ENCODE results near the gene CIB4.

Gene CIB4

GRCh38 chr2:26640781-26641564, at the start of gene CIB4:
CIB4 (minus strand) TSS chr2:26641366; CDS start chr2:26641314, 52 bp downstream.
- H3K27ac ChIP-seq, result no peak within 1 kb of the TSS
- no peak within 1 kb of the TSS for H3K4me3 ChIP-seq (ENCODE audit: low read depth, low read length)
- no peaks in the 10 kb centered on the region for H3K36me3 ChIP-seq
- no peak for TF ChIP-seq CTCF (IDR thresholded peaks at IDR 0.05; ENCODE audit: low read depth, low read length)
- no peak for DNase-seq
- H3K9me3 ChIP-seq (ENCODE audit: severe bottlenecking), result no peaks in the 10 kb centered on the region
- no peaks in the 10 kb centered on the region for H3K27me3 ChIP-seq (ENCODE audit: insufficient read depth, low read depth, severe bottlenecking)

- peak overlapping the region; percentile 64 for H3K27ac ChIP-seq
- no peak for TF ChIP-seq CTCF (IDR thresholded peaks at IDR 0.05; ENCODE audit: low read depth, low read length)
- H3K36me3 ChIP-seq, result no peaks in the 10 kb centered on the region
- no peaks in the 10 kb centered on the region for H3K27me3 ChIP-seq (ENCODE audit: insufficient read depth, low read depth, severe bottlenecking)
- no peak overlapping the region for H3K4me3 ChIP-seq (ENCODE audit: low read depth, low read length)
- no peaks in the 10 kb centered on the region for H3K9me3 ChIP-seq (ENCODE audit: severe bottlenecking)
- no peak for DNase-seq
These were observed 46.6 kb upstream of the CIB4 start for GRCh38 chr2:26687801-26688200.

GRCh38 chr2:26687328-26687727, 46.2 kb upstream of the CIB4 start:
- Histone ChIP-seq H3K4me3 (ENCODE audit: low read depth, low read length) (no peak overlapping the region), H3K27ac (peak overlapping the region; percentile 64), H3K27me3 (ENCODE audit: insufficient read depth, low read depth, severe bottlenecking) (no peaks in the 10 kb centered on the region), H3K9me3 (ENCODE audit: severe bottlenecking) (no peaks in the 10 kb centered on the region), H3K36me3 (no peaks in the 10 kb centered on the region)
- no peak for DNase-seq
- TF ChIP-seq CTCF (IDR thresholded peaks at IDR 0.05; ENCODE audit: low read depth, low read length), result no peak

- H3K27me3 ChIP-seq (ENCODE audit: insufficient read depth, low read depth, severe bottlenecking), result no peaks in the 10 kb centered on the region
These were observed 45.0 kb upstream of the CIB4 start for GRCh38 chr2:26685989-26686839.

GRCh38 chr2:26685341-26685740, 44.2 kb upstream of the CIB4 start:
- no peak for DNase-seq
- Histone ChIP-seq H3K9me3 (ENCODE audit: severe bottlenecking) (no peaks in the 10 kb centered on the region), H3K27me3 (ENCODE audit: insufficient read depth, low read depth, severe bottlenecking) (no peaks in the 10 kb centered on the region), H3K27ac (no peak overlapping the region), H3K36me3 (no peaks in the 10 kb centered on the region), H3K4me3 (ENCODE audit: low read depth, low read length) (no peak overlapping the region)
- no peak for TF ChIP-seq CTCF (IDR thresholded peaks at IDR 0.05; ENCODE audit: low read depth, low read length)

More at GRCh38 chr2:26685989-26686839, 45.0 kb upstream of the CIB4 start:
- no peak for TF ChIP-seq CTCF (IDR thresholded peaks at IDR 0.05; ENCODE audit: low read depth, low read length)
- DNase-seq, result peak; percentile 71
- Histone ChIP-seq H3K36me3 (no peaks in the 10 kb centered on the region), H3K9me3 (ENCODE audit: severe bottlenecking) (no peaks in the 10 kb centered on the region), H3K27ac (peak overlapping the region; percentile 64), H3K4me3 (ENCODE audit: low read depth, low read length) (no peak overlapping the region)

All from WERI-Rb-1 (cell line).